GM23338 (cell line): ENCODE data around the gene FUCA1. TPM values are rescaled to one million over a fixed set of nuclear protein-coding genes. Genes with fewer than 3 reads are reported as not detected.

ENCODE experiments used
- JUNB ChIP-seq: IDR thresholded peaks from one replicate; pipeline ENCODE4 v1.6.1; 2016; ENCODE audit warnings: antibody characterized with exemption; ENCODE audit not compliant: unreplicated experiment
- POLR2AphosphoS5 ChIP-seq: IDR thresholded peaks from 2 replicates; pipeline ENCODE4 v1.6.1; 2016; ENCODE audit warnings: antibody characterized with exemption, low read depth
- polyA plus RNA-seq: library from polyadenylated mRNA; unstranded; fragments of >200 nt; fragmentation: Nextera tagmentation; extraction: Ambion mirVana; gene quantifications from 2 replicates; pipeline ENCODE4 v1.2.1, GENCODE V29; 2016
- total RNA-seq: library from RNA; depleted of rRNA; stranded (reverse); fragments of >200 nt; shearing (Covaris generic); gene quantifications from 2 replicates; pipeline ENCODE4 v1.2.3, GENCODE V29; 2014; rRNA removed
- TF ChIP-seq, protein P1 (sequence below): fragments of 250-450 bp; sonication (Bioruptor Pico); IDR thresholded peaks from 2 replicates; pipeline ENCODE4 v1.5.0; 2020; ENCODE audit warnings: mild to moderate bottlenecking, moderate library complexity
- TF ChIP-seq, protein P2 (sequence below): IDR thresholded peaks from 2 replicates; pipeline ENCODE4 v1.6.1; 2016; ENCODE audit warnings: antibody characterized with exemption

FUCA1 gene
- total and polyA plus RNA-seq, 2 experiments from 2014 or later, result 4.4 to 8.5 TPM

DNA sequence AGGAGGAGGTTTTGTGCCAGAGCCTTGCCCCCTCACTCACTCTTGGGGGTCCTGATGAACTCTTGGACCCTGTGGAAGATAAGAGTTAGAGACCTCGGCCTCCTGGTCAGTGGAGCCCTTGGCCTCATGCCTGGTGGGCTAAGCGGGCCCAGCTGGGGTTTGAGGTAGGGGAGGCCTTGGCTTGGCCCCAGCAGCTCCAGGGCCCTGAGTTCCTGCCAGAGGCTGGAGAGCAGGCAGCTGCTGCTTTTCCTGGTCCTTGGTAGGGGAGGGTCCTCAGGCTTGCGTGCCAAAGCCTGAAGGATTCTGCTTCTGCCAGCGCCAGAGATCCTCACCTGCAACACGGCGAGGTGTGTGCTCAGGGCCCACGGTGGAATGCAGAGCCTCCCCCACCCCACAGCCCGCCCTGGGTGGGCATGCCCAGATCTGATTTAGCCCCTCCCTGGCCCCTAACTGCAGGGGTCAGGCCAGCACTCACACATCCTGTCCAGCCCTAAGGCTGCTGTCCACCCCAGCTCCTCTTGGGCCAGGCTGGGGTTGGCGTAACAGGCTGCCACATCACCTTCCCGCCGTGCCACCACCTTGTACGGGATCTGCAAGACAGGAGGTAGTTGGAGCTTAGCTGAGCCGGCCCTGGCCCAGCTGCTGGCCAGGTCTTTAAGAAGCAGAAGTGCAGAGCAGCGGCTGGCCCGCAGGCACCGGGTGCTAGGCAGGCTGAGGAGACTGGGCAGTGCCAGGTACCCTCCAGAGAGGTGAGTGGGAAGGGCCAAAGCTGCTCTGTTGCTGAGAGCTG lies 72.2 kb downstream of the FUCA1 start (continued):
- no peak for TF ChIP-seq JUNB
- TF ChIP-seq POLR2AphosphoS5, result no peak
- TF ChIP-seq, protein P1, sequence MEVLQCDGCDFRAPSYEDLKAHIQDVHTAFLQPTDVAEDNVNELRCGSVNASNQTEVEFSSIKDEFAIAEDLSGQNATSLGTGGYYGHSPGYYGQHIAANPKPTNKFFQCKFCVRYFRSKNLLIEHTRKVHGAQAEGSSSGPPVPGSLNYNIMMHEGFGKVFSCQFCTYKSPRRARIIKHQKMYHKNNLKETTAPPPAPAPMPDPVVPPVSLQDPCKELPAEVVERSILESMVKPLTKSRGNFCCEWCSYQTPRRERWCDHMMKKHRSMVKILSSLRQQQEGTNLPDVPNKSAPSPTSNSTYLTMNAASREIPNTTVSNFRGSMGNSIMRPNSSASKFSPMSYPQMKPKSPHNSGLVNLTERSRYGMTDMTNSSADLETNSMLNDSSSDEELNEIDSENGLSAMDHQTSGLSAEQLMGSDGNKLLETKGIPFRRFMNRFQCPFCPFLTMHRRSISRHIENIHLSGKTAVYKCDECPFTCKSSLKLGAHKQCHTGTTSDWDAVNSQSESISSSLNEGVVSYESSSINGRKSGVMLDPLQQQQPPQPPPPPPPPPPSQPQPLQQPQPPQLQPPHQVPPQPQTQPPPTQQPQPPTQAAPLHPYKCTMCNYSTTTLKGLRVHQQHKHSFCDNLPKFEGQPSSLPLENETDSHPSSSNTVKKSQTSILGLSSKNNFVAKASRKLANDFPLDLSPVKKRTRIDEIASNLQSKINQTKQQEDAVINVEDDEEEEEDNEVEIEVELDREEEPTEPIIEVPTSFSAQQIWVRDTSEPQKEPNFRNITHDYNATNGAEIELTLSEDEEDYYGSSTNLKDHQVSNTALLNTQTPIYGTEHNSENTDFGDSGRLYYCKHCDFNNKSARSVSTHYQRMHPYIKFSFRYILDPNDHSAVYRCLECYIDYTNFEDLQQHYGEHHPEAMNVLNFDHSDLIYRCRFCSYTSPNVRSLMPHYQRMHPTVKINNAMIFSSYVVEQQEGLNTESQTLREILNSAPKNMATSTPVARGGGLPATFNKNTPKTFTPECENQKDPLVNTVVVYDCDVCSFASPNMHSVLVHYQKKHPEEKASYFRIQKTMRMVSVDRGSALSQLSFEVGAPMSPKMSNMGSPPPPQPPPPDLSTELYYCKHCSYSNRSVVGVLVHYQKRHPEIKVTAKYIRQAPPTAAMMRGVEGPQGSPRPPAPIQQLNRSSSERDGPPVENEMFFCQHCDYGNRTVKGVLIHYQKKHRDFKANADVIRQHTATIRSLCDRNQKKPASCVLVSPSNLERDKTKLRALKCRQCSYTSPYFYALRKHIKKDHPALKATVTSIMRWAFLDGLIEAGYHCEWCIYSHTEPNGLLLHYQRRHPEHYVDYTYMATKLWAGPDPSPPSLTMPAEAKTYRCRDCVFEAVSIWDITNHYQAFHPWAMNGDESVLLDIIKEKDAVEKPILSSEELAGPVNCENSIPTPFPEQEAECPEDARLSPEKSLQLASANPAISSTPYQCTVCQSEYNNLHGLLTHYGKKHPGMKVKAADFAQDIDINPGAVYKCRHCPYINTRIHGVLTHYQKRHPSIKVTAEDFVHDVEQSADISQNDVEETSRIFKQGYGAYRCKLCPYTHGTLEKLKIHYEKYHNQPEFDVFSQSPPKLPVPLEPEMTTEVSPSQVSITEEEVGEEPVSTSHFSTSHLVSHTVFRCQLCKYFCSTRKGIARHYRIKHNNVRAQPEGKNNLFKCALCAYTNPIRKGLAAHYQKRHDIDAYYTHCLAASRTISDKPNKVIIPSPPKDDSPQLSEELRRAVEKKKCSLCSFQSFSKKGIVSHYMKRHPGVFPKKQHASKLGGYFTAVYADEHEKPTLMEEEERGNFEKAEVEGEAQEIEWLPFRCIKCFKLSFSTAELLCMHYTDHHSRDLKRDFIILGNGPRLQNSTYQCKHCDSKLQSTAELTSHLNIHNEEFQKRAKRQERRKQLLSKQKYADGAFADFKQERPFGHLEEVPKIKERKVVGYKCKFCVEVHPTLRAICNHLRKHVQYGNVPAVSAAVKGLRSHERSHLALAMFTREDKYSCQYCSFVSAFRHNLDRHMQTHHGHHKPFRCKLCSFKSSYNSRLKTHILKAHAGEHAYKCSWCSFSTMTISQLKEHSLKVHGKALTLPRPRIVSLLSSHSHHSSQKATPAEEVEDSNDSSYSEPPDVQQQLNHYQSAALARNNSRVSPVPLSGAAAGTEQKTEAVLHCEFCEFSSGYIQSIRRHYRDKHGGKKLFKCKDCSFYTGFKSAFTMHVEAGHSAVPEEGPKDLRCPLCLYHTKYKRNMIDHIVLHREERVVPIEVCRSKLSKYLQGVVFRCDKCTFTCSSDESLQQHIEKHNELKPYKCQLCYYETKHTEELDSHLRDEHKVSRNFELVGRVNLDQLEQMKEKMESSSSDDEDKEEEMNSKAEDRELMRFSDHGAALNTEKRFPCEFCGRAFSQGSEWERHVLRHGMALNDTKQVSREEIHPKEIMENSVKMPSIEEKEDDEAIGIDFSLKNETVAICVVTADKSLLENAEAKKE, result no peak
- TF ChIP-seq, protein P2, sequence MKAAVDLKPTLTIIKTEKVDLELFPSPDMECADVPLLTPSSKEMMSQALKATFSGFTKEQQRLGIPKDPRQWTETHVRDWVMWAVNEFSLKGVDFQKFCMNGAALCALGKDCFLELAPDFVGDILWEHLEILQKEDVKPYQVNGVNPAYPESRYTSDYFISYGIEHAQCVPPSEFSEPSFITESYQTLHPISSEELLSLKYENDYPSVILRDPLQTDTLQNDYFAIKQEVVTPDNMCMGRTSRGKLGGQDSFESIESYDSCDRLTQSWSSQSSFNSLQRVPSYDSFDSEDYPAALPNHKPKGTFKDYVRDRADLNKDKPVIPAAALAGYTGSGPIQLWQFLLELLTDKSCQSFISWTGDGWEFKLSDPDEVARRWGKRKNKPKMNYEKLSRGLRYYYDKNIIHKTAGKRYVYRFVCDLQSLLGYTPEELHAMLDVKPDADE, result no peak

Other genes starting within 250 kb of the FUCA1 start
- 859 and 1,126 TPM in 2 replicates for gene RPL11, start 176.5 kb downstream of the FUCA1 start, total RNA-seq
- gene RPL11, start 176.5 kb downstream of the FUCA1 start, polyA plus RNA-seq, result 1,427 and 1,484 TPM in 2 replicates
- gene ELOA, start 124.8 kb downstream of the FUCA1 start, total RNA-seq, result 38.1 and 49.1 TPM in 2 replicates
- gene ELOA, start 124.8 kb downstream of the FUCA1 start, polyA plus RNA-seq, result 55.7 and 57.7 TPM in 2 replicates
- gene PITHD1, start 89.9 kb downstream of the FUCA1 start, total RNA-seq, result 90.7 and 99.0 TPM in 2 replicates
- 52.2 and 52.9 TPM in 2 replicates for gene PITHD1, start 89.9 kb downstream of the FUCA1 start, polyA plus RNA-seq
- 180 and 204 TPM in 2 replicates for gene LYPLA2, start 77.1 kb downstream of the FUCA1 start, total RNA-seq
- 100 and 102 TPM in 2 replicates for gene LYPLA2, start 77.1 kb downstream of the FUCA1 start, polyA plus RNA-seq
- gene GALE, start 67.5 kb downstream of the FUCA1 start, total RNA-seq, result 31.7 and 34.6 TPM in 2 replicates
- gene GALE, start 67.5 kb downstream of the FUCA1 start, polyA plus RNA-seq, result 28.1 and 30.1 TPM in 2 replicates
- 13.7 and 16.9 TPM in 2 replicates for gene HMGCL, start 42.9 kb downstream of the FUCA1 start, total RNA-seq
- 9.1 and 11.6 TPM in 2 replicates for gene HMGCL, start 42.9 kb downstream of the FUCA1 start, polyA plus RNA-seq
- not detected in 2 replicates for gene CNR2, start 45.1 kb upstream of the FUCA1 start, total RNA-seq
- not detected in 2 replicates for gene CNR2, start 45.1 kb upstream of the FUCA1 start, polyA plus RNA-seq
- gene PNRC2, start 91.5 kb upstream of the FUCA1 start, total RNA-seq, result 144 and 157 TPM in 2 replicates
- gene PNRC2, start 91.5 kb upstream of the FUCA1 start, polyA plus RNA-seq, result 218 and 237 TPM in 2 replicates
- gene SRSF10, start 112.0 kb upstream of the FUCA1 start, total RNA-seq, result 191 and 196 TPM in 2 replicates
- 242 and 275 TPM in 2 replicates for gene SRSF10, start 112.0 kb upstream of the FUCA1 start, polyA plus RNA-seq
- gene MYOM3, start 243.8 kb upstream of the FUCA1 start, total RNA-seq, result not detected in 2 replicates
- not detected in 2 replicates for gene MYOM3, start 243.8 kb upstream of the FUCA1 start, polyA plus RNA-seq